Endothelial cell of umbilical vein (primary cell): ENCODE results near the gene TSC22D1.

Experiments used
- CTCF ChIP-seq, 2 donors: IDR thresholded peaks; 1 replicate in 1 of 2; 2 replicates in 1 of 2; pipeline ENCODE4 v1.5.1; 2011; ENCODE audit warnings: low read length in 2 of 2, mild to moderate bottlenecking in 2 of 2, moderate library complexity in 2 of 2, control low read depth in 1 of 2, inconsistent platforms in 1 of 2, low read depth in 1 of 2; ENCODE audit not compliant: insufficient read depth in 1 of 2; ENCODE audit errors: extremely low read depth in 1 of 2
- EZH2 ChIP-seq: IDR thresholded peaks from 2 replicates; pipeline ENCODE4 v1.6.1; 2012; ENCODE audit warnings: borderline replicate concordance, low read depth, mild to moderate bottlenecking, moderate library complexity, low read length, inconsistent platforms; ENCODE audit not compliant: severe bottlenecking
- FOS ChIP-seq: IDR thresholded peaks from 2 replicates; pipeline ENCODE4 v1.6.1; 2011; ENCODE audit warnings: mild to moderate bottlenecking, low read length, moderate library complexity, borderline replicate concordance; ENCODE audit not compliant: insufficient read depth
- GATA2 ChIP-seq: IDR thresholded peaks from 2 replicates; pipeline ENCODE4 v1.7.0; 2011; ENCODE audit warnings: low read depth, mild to moderate bottlenecking, moderate library complexity, mixed read lengths, low read length; ENCODE audit not compliant: insufficient read length, insufficient read depth
- MAX ChIP-seq: IDR thresholded peaks from 2 replicates; pipeline ENCODE4 v1.6.1; 2011; ENCODE audit not compliant: insufficient read depth, insufficient read length
- POLR2A ChIP-seq: IDR thresholded peaks from 2 replicates; pipeline ENCODE4 v1.6.1; 2012; ENCODE audit warnings: low read depth, mild to moderate bottlenecking, control low read depth, low read length
- POLR2AphosphoS5 ChIP-seq: IDR thresholded peaks from 2 replicates; pipeline ENCODE4 v1.6.1; 2012; ENCODE audit warnings: low read depth, mild to moderate bottlenecking, control low read depth, low read length, moderate library complexity; ENCODE audit not compliant: insufficient read depth

DNA sequence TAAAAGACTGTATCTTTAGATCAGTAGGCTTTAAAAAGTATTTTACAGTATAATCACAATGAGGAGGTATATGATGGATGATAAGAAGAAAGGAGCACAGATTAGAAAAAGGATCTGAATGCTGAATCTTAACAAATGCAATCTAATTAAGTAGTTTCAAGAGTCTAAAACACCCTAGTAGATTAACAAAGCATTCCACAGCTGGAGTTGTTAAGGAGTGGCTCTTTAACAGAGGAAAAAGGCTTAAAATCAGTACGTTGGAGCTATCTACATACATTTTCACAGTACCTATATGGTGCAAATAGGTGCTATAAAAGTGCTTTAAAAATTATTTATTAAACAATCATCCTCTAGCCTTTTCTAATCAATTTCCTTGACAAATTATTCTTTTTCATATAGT, 34.5 kb downstream of the TSC22D1 start:
- TF ChIP-seq FOS: no peak
- TF ChIP-seq CTCF (IDR thresholded peaks at IDR 0.05; ENCODE audit: extremely low read depth in 1 of 2, insufficient read depth in 1 of 2, low read depth in 1 of 2, low read length in 2 of 2): no peak
- TF ChIP-seq POLR2AphosphoS5: no peak
- TF ChIP-seq POLR2A: no peak
- no peak for TF ChIP-seq MAX
- no peak for TF ChIP-seq EZH2
- TF ChIP-seq GATA2: no peak
